K562 (cell line): ENCODE results near the gene HS3ST3B1. TPM values are rescaled to one million over a fixed set of nuclear protein-coding genes. Genes with fewer than 3 reads are reported as not detected.

ENCODE experiments used
- ATAC-seq: fragments of 200-7000 bp; cut with Tn5 transposase; 3 replicates; pipeline ENCODE4 v1.9.1; 2020; ENCODE audit warnings: moderate library complexity
- BruUV-seq: library from RNA; stranded (reverse); fragments of 400-500 nt; replicated peaks from 2 replicates; lab custom pipeline; 2021; lab: Mats Ljungman, UMichigan
- CTCF ChIA-PET: fragments of 300-600 bp; formaldehyde crosslinking; extraction: SDS; loops from one replicate; lab custom pipeline; 2021; ENCODE audit warnings: low intra/inter-chr PET ratio; lab: Yijun Ruan, JAX
- POLR2A ChIA-PET: fragments of 300-600, 350-650 bp; sonication (Branson Sonifier 250); formaldehyde crosslinking; extraction: SDS; loops from one replicate; lab custom pipeline; 2021; ENCODE audit warnings: antibody characterized with exemption, inconsistent platforms; lab: Yijun Ruan, JAX
- DNase-seq, 4 experiments: peaks; one replicate each; pipeline versions ENCODE4 v3.0.0 to v3.0.0-alpha.2; 2011 to 2018; ENCODE audit warnings: low spot score in 3 of 4, mixed read lengths in 3 of 4; ENCODE audit errors: extremely low read depth in 1 of 4
- FAIRE-seq: peaks from 2 replicates; lab custom pipeline; 2011; peaks lifted over from hg19 to GRCh38; lab: Jason Lieb, UNC
- H2AFZ ChIP-seq: 2 replicates; pipeline ENCODE4 v1.6.0; 2011; ENCODE audit warnings: low read depth, low read length, control low read depth, inconsistent platforms
- H3K27ac ChIP-seq: fragments of 200-600 bp; 3 replicates; pipeline ENCODE4 v1.8.0; 2011; ENCODE audit warnings: low read depth, mild to moderate bottlenecking, control low read depth, inconsistent platforms, low read length, moderate library complexity, mixed read lengths; ENCODE audit errors: extremely low read depth
- H3K27me3 ChIP-seq, 2 experiments: fragments of 300-600 bp in 1 of 2; 2 replicates in 1 of 2; 3 replicates in 1 of 2; pipeline versions ENCODE4 v1.6.0 to v1.8.0; 2011; ENCODE audit warnings: inconsistent platforms in 2 of 2, low read length in 2 of 2, mild to moderate bottlenecking in 1 of 2, mixed read lengths in 1 of 2, moderate library complexity in 1 of 2; ENCODE audit not compliant: control insufficient read depth in 2 of 2, insufficient read depth in 2 of 2
- H3K36me3 ChIP-seq: fragments of 300-600 bp; 3 replicates; pipeline ENCODE4 v1.8.0; 2011; ENCODE audit warnings: mild to moderate bottlenecking, low read length, inconsistent platforms; ENCODE audit not compliant: control insufficient read depth, insufficient read depth
- H3K4me1 ChIP-seq, 2 experiments: fragments of 200-600 bp in 1 of 2; replicated peaks in 1 of 2; 2 replicates in 1 of 2; 3 replicates in 1 of 2; pipeline versions ENCODE4 v1.5.1 to v1.8.0; 2011; ENCODE audit warnings: inconsistent platforms in 2 of 2, low read length in 2 of 2, mild to moderate bottlenecking in 1 of 2, mixed read lengths in 1 of 2, moderate library complexity in 1 of 2; ENCODE audit not compliant: control insufficient read depth in 2 of 2, insufficient read depth in 2 of 2
- H3K4me2 ChIP-seq: 2 replicates; pipeline ENCODE4 v1.6.1; 2011; ENCODE audit warnings: low read length, control low read depth, inconsistent platforms, mixed read lengths; ENCODE audit not compliant: insufficient read depth
- H3K4me3 ChIP-seq: fragments of 200-600 bp; sonication (generic), shearing (Covaris generic); 2 replicates; pipeline ENCODE4 v1.5.1; 2016; ENCODE audit warnings: control low read depth, inconsistent platforms
- H3K79me2 ChIP-seq: fragments of 200-600 bp; 3 replicates; pipeline ENCODE4 v1.8.0; 2011; ENCODE audit warnings: low read length, inconsistent platforms; ENCODE audit not compliant: control insufficient read depth, insufficient read depth
- H3K9ac ChIP-seq, 2 experiments: 2 replicates each; pipeline versions ENCODE4 v1.6.0 to v1.6.1; 2011; ENCODE audit warnings: low read depth in 2 of 2, low read length in 2 of 2, control low read depth in 1 of 2, inconsistent platforms in 1 of 2, mild to moderate bottlenecking in 1 of 2, mixed read lengths in 1 of 2; ENCODE audit not compliant: insufficient read depth in 1 of 2
- H3K9me1 ChIP-seq: one replicate; pipeline ENCODE4 v1.6.0; 2011; ENCODE audit warnings: inconsistent platforms, mild to moderate bottlenecking, low read length, moderate library complexity; ENCODE audit not compliant: control insufficient read depth, insufficient read depth
- H3K9me3 ChIP-seq: replicated peaks from 2 replicates; pipeline ENCODE4 v1.5.1; 2011; ENCODE audit warnings: low read depth, low read length, inconsistent platforms; ENCODE audit not compliant: control insufficient read depth, insufficient read depth
- H4K20me1 ChIP-seq: replicated peaks from 2 replicates; pipeline ENCODE4 v1.6.1; 2011; ENCODE audit warnings: low read length, inconsistent platforms, mixed read lengths; ENCODE audit not compliant: control insufficient read depth, insufficient read depth
- ARNT ChIP-seq, 2 experiments: fragments of 450-650 bp; IDR thresholded peaks; 2 replicates each; pipeline ENCODE4 v1.6.1; 2016; ENCODE audit warnings: mild to moderate bottlenecking in 1 of 2
- CXXC5 ChIP-seq: fragments of 250-450 bp; sonication (Bioruptor Pico); IDR thresholded peaks from 2 replicates; pipeline ENCODE4 v1.8.0; 2022; ENCODE audit warnings: inconsistent platforms, mild to moderate bottlenecking, moderate library complexity
- MCM2 ChIP-seq: fragments of 450-650 bp; IDR thresholded peaks from 2 replicates; pipeline ENCODE4 v1.6.1; 2017; ENCODE audit warnings: low read depth, mild to moderate bottlenecking
- RBBP5 ChIP-seq: fragments of 200-600 bp; sonication (generic); IDR thresholded peaks from 2 replicates; pipeline ENCODE4 v1.6.1; 2012; ENCODE audit warnings: borderline replicate concordance, mild to moderate bottlenecking, low read length, control low read depth, inconsistent platforms; ENCODE audit not compliant: insufficient read depth, poor library complexity, severe bottlenecking
- RBFOX2 ChIP-seq: fragments of 200-400 bp; formaldehyde crosslinking; IDR thresholded peaks from 2 replicates; pipeline ENCODE4 v1.6.1; 2017; ENCODE audit warnings: low read depth, mild to moderate bottlenecking, low read length, moderate library complexity
- ZNF347 ChIP-seq: fragments of 450-650 bp; formaldehyde crosslinking; IDR thresholded peaks from 2 replicates; pipeline ENCODE4 v1.4.0; 2020; ENCODE audit warnings: low read depth, mild to moderate bottlenecking, moderate library complexity
- WGBS: fragments of 100-300 bp; shearing (Covaris generic); methylation state at CpG from one replicate; pipeline ENCODE4 v1.1.6; 2016; ENCODE audit warnings: low coverage, mixed read lengths; ENCODE audit not compliant: insufficient coverage; ENCODE audit errors: missing lambda C conversion rate; 5-methylcytosine and 5-hydroxymethylcytosine counted together
- in situ Hi-C: fragments of 300-500 bp; cut with MboI; formaldehyde crosslinking; loops from 4 replicates; pipeline ENCODE4 v1.15.0; 2018; ENCODE audit warnings: inconsistent platforms, mixed read lengths
- intact Hi-C: fragments of 100-400 bp; cut with micrococcal nuclease; formaldehyde crosslinking; loops from 2 replicates; pipeline ENCODE4 v1.14.2; 2022
- polyA plus RNA-seq, 8 experiments: library from polyadenylated mRNA; depleted of rRNA in 4 of 8; stranded (reverse) in 5 of 8; unstranded in 3 of 8; fragments of >200 nt; fragmentation: Nextera tagmentation in 2 of 8; fragmentation: Illumina TruSeq in 1 of 8; extraction: Ambion mirVana in 2 of 8; extraction: Trizol in 1 of 8; gene quantifications; 2 replicates each; pipeline versions ENCODE4 v1.2.1 to v1.2.3, GENCODE V29; 2011 to 2014; ENCODE audit warnings: inconsistent platforms in 1 of 8, missing spikeins in 1 of 8
- total RNA-seq, 7 experiments: library from RNA; depleted of rRNA in 6 of 7; stranded (reverse); fragments of >200 nt in 6 of 7; fragmentation: Illumina TruSeq in 2 of 7; extraction: Trizol in 2 of 7; gene quantifications; 2 replicates each; pipeline versions ENCODE4 v1.2.1 to v1.2.3, GENCODE V29; 2011 to 2021; ENCODE audit warnings: low replicate concordance in 1 of 7

Gene HS3ST3B1
- total and polyA plus RNA-seq, 9 of the 15 experiments (the other 6 are each of a cell fraction or from before 2014, with no cell fraction given) = 1.9 to 12.9 (median 3.7) TPM

- TF ChIP-seq CXXC5 (CRISPR knock-in tag) (peak; percentile 25; the same call in 1 of the 2 replicates), ZNF347 (CRISPR knock-in tag) (no peak), ARNT (IDR thresholded peaks at IDR 0.05) (no peak)
Measured at GRCh38 chr17:14303343-14304221, 2.7 kb downstream of the HS3ST3B1 start (continued).

DNA sequence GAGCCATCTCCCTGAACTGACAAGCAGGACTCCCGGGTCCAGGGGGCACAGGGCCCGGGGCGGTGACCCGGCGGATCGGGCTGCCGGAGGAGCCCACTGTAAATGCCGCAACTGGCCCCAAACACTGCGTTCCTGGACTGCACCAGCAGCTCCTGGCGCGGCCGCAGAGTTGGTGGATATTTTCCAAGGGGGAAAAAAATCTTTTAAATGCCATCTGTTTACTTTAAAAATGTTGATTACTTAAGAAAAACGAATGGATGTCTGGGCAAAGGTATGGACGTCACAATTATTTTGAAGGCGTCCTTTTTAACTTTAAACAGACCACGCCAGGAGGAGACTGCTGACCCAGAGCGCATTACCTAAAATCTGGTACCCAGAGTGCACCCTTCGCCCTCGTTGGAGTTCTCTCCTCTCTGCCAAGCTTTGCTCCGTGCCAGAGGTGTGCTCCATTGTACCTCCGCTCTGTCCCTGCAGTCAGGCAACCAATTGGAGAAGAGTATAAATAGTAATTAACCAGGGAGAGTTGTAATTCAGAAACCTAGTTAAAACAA lies 3.4 kb downstream of the HS3ST3B1 start:
- in situ Hi-C loops = no loop called here
- Histone ChIP-seq H3K4me1 (peaks cover 32 to 46% of the 10 kb centered on the region in 2 experiments; a peak in 4 of 5 replicates), H4K20me1 (0 out of 2 replicates have a peak, but pooled peaks cover 6% of the 10 kb centered on the region), H3K9ac (peak overlapping the region; percentile 73 to 87), H3K4me2 (peak overlapping the region; percentile 75)
- CTCF ChIA-PET = no interaction called here
- BruUV-seq = no TSS peak
- WGBS = 37% methylated on average over 13 of the region's 21 CpGs
- TF ChIP-seq MCM2 (no peak), RBFOX2 (0 out of 2 replicates have a peak, but pooled peaks have one; percentile 2), RBBP5 (peak; percentile 15)
- TF ChIP-seq, all 486 proteins: peak for 2
- H3K9me1 ChIP-seq = no peaks in the 10 kb centered on the region
- ATAC-seq (no peak), DNase-seq (no peak), FAIRE-seq (no peak)
- no peaks in the 10 kb centered on the region for H3K27me3 ChIP-seq
- no peaks in the 10 kb centered on the region for H3K9me3 ChIP-seq
- peak overlapping the region; percentile 54 for H3K4me3 ChIP-seq
- peak overlapping the region; percentile 43; the same call in 2 of the 3 replicates for H3K27ac ChIP-seq
- 0 out of 2 replicates have a peak overlapping the region, but pooled peaks have one; percentile 63 for H2AFZ ChIP-seq
- POLR2A ChIA-PET = no interaction called here
- peaks cover 78% of the 10 kb centered on the region for H3K79me2 ChIP-seq
- intact Hi-C loops = loop anchor here (5.0 kb wide), 1 partner anchor 33 kb away; no protein-coding TSS in a partner anchor
- H3K36me3 ChIP-seq = peaks cover 11% of the 10 kb centered on the region; the same call in 1 of the 3 replicates
